K562 (cell line): ENCODE measurements around the gene NADK. TPM values are rescaled to one million over a fixed set of nuclear protein-coding genes. Genes with fewer than 3 reads are reported as not detected.

Experiments used
- BRD9 ChIP-seq: fragments of 450-650 bp; IDR thresholded peaks from 2 replicates; pipeline ENCODE4 v1.6.1; 2018; ENCODE audit warnings: low read depth; ENCODE audit not compliant: partially characterized antibody
- CBFA2T2 ChIP-seq: fragments of 450-650 bp; conservative IDR thresholded peaks from 2 replicates; pipeline ENCODE4 v1.6.1; 2017; ENCODE audit warnings: mild to moderate bottlenecking
- CSDE1 ChIP-seq, 2 experiments: fragments of 450-650 bp; IDR thresholded peaks; 2 replicates each; pipeline ENCODE4 v1.6.1; 2016; ENCODE audit warnings: mild to moderate bottlenecking in 1 of 2
- EGR1 ChIP-seq: fragments of 450-650 bp; conservative IDR thresholded peaks from 2 replicates; pipeline ENCODE4 v1.6.1; 2017; ENCODE audit warnings: mild to moderate bottlenecking
- FOXA3 ChIP-seq, 2 experiments: fragments of 450-650 bp in 1 of 2; sonication (generic) in 1 of 2; formaldehyde crosslinking; IDR thresholded peaks in 1 of 2; conservative IDR thresholded peaks in 1 of 2; 2 replicates each; pipeline versions ENCODE4 v1.4.0 to v1.8.0; 2020 to 2022; ENCODE audit warnings: mild to moderate bottlenecking in 2 of 2, missing genetic modification reagents in 1 of 2
- NR2C1 ChIP-seq, 2 experiments: fragments of 450-650 bp; IDR thresholded peaks; 2 replicates each; pipeline ENCODE4 v1.6.1; 2017; ENCODE audit warnings: mild to moderate bottlenecking in 2 of 2, antibody characterized with exemption in 1 of 2, inconsistent platforms in 1 of 2, missing compliant biosample characterization in 1 of 2, missing genetic modification characterization in 1 of 2
- NR2F6 ChIP-seq: fragments of 450-650 bp; formaldehyde crosslinking; IDR thresholded peaks from 2 replicates; pipeline ENCODE4 v1.4.0; 2020; ENCODE audit warnings: mild to moderate bottlenecking
- RBBP5 ChIP-seq: fragments of 200-600 bp; sonication (generic); IDR thresholded peaks from 2 replicates; pipeline ENCODE4 v1.6.1; 2012; ENCODE audit warnings: borderline replicate concordance, mild to moderate bottlenecking, low read length, control low read depth, inconsistent platforms; ENCODE audit not compliant: insufficient read depth, poor library complexity, severe bottlenecking
- SREBF1 ChIP-seq: fragments of 150-350 bp; IDR thresholded peaks from 2 replicates; pipeline ENCODE4 v1.6.1; 2014; ENCODE audit warnings: antibody characterized with exemption, low read depth, low read length, borderline replicate concordance
- SRSF9 ChIP-seq: fragments of 200-400 bp; formaldehyde crosslinking; IDR thresholded peaks from 2 replicates; pipeline ENCODE4 v1.6.1; 2017; ENCODE audit warnings: low read depth, low read length, borderline replicate concordance
- TBP ChIP-seq: optimal IDR thresholded peaks from 2 replicates; pipeline ENCODE3; 2011; ENCODE audit warnings: low read depth, low read length, improper control_type of control experiment
- ZBTB17 ChIP-seq: fragments of 450-650 bp; formaldehyde crosslinking; IDR thresholded peaks from 2 replicates; pipeline ENCODE4 v1.4.0; 2020; ENCODE audit warnings: mild to moderate bottlenecking
- ZFP36 ChIP-seq: fragments of 150-350 bp; IDR thresholded peaks from 2 replicates; pipeline ENCODE4 v1.6.1; 2018; ENCODE audit warnings: low read length, low read depth; ENCODE audit not compliant: partially characterized antibody
- ZNF24 ChIP-seq: fragments of 450-650 bp; IDR thresholded peaks from 2 replicates; pipeline ENCODE4 v1.6.1; 2016
- ZNF668 ChIP-seq: fragments of 250-450 bp; sonication (Bioruptor Pico); IDR thresholded peaks from 2 replicates; pipeline ENCODE4 v1.8.0; 2022; ENCODE audit warnings: mild to moderate bottlenecking, inconsistent platforms
- polyA plus RNA-seq, 8 experiments: library from polyadenylated mRNA; depleted of rRNA in 4 of 8; stranded (reverse) in 5 of 8; unstranded in 3 of 8; fragments of >200 nt; fragmentation: Nextera tagmentation in 2 of 8; fragmentation: Illumina TruSeq in 1 of 8; extraction: Ambion mirVana in 2 of 8; extraction: Trizol in 1 of 8; gene quantifications; 2 replicates each; pipeline versions ENCODE4 v1.2.1 to v1.2.3, GENCODE V29; 2011 to 2014; ENCODE audit warnings: inconsistent platforms in 1 of 8, missing spikeins in 1 of 8
- total RNA-seq, 7 experiments: library from RNA; depleted of rRNA in 6 of 7; stranded (reverse); fragments of >200 nt in 6 of 7; fragmentation: Illumina TruSeq in 2 of 7; extraction: Trizol in 2 of 7; gene quantifications; 2 replicates each; pipeline versions ENCODE4 v1.2.1 to v1.2.3, GENCODE V29; 2011 to 2021; ENCODE audit warnings: low replicate concordance in 1 of 7
- TF ChIP-seq, protein P1 (sequence below): sonication (generic); formaldehyde crosslinking; IDR thresholded peaks from 2 replicates; pipeline ENCODE4 v1.5.0; 2020; ENCODE audit warnings: missing genetic modification reagents
- TF ChIP-seq, protein P2 (sequence below): fragments of 200-800 bp; sonication (Bioruptor generic); IDR thresholded peaks from 2 replicates; pipeline ENCODE4 v1.6.1; 2016; ENCODE audit warnings: missing genetic modification characterization, missing compliant biosample characterization
- TF ChIP-seq, protein P3 (sequence below): fragments of 250-450 bp; sonication (Bioruptor Pico); IDR thresholded peaks from 2 replicates; pipeline ENCODE4 v1.5.0; 2020; ENCODE audit warnings: mild to moderate bottlenecking
- TF ChIP-seq, protein P4 (sequence below): fragments of 250-450 bp; sonication (Bioruptor Pico); IDR thresholded peaks from 2 replicates; pipeline ENCODE4 v1.4.0; 2020; ENCODE audit warnings: mild to moderate bottlenecking

NADK gene
- total and polyA plus RNA-seq, 9 of the 15 experiments (the other 6 are each of a cell fraction or from before 2014, with no cell fraction given): 1.5 to 135 (median 75.1) TPM

DNA sequence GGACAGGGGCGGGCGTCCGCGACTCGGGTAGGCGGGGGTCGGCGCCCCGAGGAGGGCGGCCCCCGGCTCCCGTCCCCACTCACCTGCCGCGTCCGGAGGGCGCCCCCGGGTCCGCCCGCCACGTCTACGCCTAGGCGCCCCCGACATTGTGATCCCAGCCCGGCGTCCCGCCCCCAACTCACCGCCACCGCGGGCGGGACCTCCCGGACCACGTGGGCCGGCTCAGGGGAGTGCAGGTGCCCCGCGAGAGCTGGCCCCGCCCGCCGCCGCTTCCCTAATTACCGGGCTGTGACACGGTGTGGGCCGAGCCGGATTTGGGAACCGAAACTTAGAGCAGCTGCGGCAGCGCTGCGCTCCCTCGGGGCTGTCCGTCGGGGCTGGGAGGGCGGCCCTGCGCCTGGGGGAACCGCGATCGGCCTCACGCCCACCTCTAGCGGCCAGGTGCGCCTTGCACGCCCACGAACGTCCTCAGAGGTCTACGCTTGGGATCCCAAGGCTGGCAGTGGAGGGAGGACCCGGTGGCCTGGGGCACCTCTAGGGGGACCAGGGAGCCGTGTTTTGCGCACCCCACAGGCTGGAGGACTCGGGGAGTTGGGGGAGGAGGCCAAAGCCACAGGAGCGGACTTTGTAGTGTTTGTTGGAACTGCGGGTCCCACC is 521 bp upstream of the NADK start (continued):
- TF ChIP-seq, protein P1, sequence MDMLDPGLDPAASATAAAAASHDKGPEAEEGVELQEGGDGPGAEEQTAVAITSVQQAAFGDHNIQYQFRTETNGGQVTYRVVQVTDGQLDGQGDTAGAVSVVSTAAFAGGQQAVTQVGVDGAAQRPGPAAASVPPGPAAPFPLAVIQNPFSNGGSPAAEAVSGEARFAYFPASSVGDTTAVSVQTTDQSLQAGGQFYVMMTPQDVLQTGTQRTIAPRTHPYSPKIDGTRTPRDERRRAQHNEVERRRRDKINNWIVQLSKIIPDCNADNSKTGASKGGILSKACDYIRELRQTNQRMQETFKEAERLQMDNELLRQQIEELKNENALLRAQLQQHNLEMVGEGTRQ (CRISPR knock-in tag): peak; percentile 91
- peak; percentile 46; the same call in 1 of the 2 replicates for TF ChIP-seq CBFA2T2
- TF ChIP-seq ZBTB17 (CRISPR knock-in tag): no peak
- no peak for TF ChIP-seq ZNF668
- TF ChIP-seq FOXA3 (CRISPR knock-in tag; conservative IDR thresholded peaks at IDR 0.05 in 1 of 2, IDR thresholded peaks at IDR 0.05 in 1 of 2): peak in 1 of 2 experiments; percentile 74; a peak in 1 of 4 replicates
- TF ChIP-seq RBBP5: peak; percentile 33
- TF ChIP-seq, protein P2, sequence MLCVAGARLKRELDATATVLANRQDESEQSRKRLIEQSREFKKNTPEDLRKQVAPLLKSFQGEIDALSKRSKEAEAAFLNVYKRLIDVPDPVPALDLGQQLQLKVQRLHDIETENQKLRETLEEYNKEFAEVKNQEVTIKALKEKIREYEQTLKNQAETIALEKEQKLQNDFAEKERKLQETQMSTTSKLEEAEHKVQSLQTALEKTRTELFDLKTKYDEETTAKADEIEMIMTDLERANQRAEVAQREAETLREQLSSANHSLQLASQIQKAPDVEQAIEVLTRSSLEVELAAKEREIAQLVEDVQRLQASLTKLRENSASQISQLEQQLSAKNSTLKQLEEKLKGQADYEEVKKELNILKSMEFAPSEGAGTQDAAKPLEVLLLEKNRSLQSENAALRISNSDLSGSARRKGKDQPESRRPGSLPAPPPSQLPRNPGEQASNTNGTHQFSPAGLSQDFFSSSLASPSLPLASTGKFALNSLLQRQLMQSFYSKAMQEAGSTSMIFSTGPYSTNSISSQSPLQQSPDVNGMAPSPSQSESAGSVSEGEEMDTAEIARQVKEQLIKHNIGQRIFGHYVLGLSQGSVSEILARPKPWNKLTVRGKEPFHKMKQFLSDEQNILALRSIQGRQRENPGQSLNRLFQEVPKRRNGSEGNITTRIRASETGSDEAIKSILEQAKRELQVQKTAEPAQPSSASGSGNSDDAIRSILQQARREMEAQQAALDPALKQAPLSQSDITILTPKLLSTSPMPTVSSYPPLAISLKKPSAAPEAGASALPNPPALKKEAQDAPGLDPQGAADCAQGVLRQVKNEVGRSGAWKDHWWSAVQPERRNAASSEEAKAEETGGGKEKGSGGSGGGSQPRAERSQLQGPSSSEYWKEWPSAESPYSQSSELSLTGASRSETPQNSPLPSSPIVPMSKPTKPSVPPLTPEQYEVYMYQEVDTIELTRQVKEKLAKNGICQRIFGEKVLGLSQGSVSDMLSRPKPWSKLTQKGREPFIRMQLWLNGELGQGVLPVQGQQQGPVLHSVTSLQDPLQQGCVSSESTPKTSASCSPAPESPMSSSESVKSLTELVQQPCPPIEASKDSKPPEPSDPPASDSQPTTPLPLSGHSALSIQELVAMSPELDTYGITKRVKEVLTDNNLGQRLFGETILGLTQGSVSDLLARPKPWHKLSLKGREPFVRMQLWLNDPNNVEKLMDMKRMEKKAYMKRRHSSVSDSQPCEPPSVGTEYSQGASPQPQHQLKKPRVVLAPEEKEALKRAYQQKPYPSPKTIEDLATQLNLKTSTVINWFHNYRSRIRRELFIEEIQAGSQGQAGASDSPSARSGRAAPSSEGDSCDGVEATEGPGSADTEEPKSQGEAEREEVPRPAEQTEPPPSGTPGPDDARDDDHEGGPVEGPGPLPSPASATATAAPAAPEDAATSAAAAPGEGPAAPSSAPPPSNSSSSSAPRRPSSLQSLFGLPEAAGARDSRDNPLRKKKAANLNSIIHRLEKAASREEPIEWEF (CRISPR knock-in tag): no peak
- TF ChIP-seq, protein P3, sequence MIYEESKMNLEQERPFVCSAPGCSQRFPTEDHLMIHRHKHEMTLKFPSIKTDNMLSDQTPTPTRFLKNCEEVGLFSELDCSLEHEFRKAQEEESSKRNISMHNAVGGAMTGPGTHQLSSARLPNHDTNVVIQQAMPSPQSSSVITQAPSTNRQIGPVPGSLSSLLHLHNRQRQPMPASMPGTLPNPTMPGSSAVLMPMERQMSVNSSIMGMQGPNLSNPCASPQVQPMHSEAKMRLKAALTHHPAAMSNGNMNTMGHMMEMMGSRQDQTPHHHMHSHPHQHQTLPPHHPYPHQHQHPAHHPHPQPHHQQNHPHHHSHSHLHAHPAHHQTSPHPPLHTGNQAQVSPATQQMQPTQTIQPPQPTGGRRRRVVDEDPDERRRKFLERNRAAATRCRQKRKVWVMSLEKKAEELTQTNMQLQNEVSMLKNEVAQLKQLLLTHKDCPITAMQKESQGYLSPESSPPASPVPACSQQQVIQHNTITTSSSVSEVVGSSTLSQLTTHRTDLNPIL (CRISPR knock-in tag): no peak
- no peak for TF ChIP-seq SREBF1
- TF ChIP-seq BRD9: no peak
- no peak for TF ChIP-seq NR2F6 (CRISPR knock-in tag)
- no peak for TF ChIP-seq NR2C1 (IDR thresholded peaks at IDR 0.05)
- no peak for TF ChIP-seq NR2C1 (tag; IDR thresholded peaks at IDR 0.05)
- peak; percentile 75 for TF ChIP-seq EGR1
- TF ChIP-seq ZNF24: no peak
- no peak for TF ChIP-seq ZFP36
- peak; percentile 57 for TF ChIP-seq TBP
- no peak for TF ChIP-seq SRSF9
- no peak for TF ChIP-seq CSDE1 (IDR thresholded peaks at IDR 0.05)
- TF ChIP-seq, protein P4, sequence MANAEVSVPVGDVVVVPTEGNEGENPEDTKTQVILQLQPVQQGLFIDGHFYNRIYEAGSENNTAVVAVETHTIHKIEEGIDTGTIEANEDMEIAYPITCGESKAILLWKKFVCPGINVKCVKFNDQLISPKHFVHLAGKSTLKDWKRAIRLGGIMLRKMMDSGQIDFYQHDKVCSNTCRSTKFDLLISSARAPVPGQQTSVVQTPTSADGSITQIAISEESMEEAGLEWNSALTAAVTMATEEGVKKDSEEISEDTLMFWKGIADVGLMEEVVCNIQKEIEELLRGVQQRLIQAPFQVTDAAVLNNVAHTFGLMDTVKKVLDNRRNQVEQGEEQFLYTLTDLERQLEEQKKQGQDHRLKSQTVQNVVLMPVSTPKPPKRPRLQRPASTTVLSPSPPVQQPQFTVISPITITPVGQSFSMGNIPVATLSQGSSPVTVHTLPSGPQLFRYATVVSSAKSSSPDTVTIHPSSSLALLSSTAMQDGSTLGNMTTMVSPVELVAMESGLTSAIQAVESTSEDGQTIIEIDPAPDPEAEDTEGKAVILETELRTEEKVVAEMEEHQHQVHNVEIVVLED: no peak
